ENCODE data around the gene KDM3B. TPM values are rescaled to one million over a fixed set of nuclear protein-coding genes. Genes with fewer than 3 reads are reported as not detected.

The KDM3B gene
- total and polyA plus RNA-seq, 9 of the 15 experiments (the other 6 are each of a cell fraction or from before 2014, with no cell fraction given), result 13.8 to 62.8 (median 41.9) TPM

- TF ChIP-seq TARDBP (IDR thresholded peaks at IDR 0.05), result no peak
- TF ChIP-seq ZKSCAN1 (IDR thresholded peaks at IDR 0.05; ENCODE audit: low read depth, low read length), result peak; percentile 72; the same call in 1 of the 2 replicates
- TF ChIP-seq, protein P1, sequence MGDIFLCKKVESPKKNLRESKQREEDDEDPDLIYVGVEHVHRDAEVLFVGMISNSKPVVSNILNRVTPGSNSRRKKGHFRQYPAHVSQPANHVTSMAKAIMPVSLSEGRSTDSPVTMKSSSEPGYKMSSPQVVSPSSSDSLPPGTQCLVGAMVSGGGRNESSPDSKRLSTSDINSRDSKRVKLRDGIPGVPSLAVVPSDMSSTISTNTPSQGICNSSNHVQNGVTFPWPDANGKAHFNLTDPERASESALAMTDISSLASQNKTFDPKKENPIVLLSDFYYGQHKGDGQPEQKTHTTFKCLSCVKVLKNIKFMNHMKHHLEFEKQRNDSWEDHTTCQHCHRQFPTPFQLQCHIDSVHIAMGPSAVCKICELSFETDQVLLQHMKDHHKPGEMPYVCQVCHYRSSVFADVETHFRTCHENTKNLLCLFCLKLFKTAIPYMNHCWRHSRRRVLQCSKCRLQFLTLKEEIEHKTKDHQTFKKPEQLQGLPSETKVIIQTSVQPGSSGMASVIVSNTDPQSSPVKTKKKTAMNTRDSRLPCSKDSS (IDR thresholded peaks at IDR 0.05; ENCODE audit: low read depth, partially characterized antibody), result no peak
- no peak for TF ChIP-seq ESRRB (CRISPR knock-in tag; IDR thresholded peaks at IDR 0.05; ENCODE audit: borderline replicate concordance)
- TF ChIP-seq, protein P2, sequence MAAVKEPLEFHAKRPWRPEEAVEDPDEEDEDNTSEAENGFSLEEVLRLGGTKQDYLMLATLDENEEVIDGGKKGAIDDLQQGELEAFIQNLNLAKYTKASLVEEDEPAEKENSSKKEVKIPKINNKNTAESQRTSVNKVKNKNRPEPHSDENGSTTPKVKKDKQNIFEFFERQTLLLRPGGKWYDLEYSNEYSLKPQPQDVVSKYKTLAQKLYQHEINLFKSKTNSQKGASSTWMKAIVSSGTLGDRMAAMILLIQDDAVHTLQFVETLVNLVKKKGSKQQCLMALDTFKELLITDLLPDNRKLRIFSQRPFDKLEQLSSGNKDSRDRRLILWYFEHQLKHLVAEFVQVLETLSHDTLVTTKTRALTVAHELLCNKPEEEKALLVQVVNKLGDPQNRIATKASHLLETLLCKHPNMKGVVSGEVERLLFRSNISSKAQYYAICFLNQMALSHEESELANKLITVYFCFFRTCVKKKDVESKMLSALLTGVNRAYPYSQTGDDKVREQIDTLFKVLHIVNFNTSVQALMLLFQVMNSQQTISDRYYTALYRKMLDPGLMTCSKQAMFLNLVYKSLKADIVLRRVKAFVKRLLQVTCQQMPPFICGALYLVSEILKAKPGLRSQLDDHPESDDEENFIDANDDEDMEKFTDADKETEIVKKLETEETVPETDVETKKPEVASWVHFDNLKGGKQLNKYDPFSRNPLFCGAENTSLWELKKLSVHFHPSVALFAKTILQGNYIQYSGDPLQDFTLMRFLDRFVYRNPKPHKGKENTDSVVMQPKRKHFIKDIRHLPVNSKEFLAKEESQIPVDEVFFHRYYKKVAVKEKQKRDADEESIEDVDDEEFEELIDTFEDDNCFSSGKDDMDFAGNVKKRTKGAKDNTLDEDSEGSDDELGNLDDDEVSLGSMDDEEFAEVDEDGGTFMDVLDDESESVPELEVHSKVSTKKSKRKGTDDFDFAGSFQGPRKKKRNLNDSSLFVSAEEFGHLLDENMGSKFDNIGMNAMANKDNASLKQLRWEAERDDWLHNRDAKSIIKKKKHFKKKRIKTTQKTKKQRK (IDR thresholded peaks at IDR 0.05; ENCODE audit: borderline replicate concordance, low read depth, low read length), result no peak
- no peak for TF ChIP-seq OTX1 (CRISPR knock-in tag; IDR thresholded peaks at IDR 0.05)
- TF ChIP-seq, protein P3, sequence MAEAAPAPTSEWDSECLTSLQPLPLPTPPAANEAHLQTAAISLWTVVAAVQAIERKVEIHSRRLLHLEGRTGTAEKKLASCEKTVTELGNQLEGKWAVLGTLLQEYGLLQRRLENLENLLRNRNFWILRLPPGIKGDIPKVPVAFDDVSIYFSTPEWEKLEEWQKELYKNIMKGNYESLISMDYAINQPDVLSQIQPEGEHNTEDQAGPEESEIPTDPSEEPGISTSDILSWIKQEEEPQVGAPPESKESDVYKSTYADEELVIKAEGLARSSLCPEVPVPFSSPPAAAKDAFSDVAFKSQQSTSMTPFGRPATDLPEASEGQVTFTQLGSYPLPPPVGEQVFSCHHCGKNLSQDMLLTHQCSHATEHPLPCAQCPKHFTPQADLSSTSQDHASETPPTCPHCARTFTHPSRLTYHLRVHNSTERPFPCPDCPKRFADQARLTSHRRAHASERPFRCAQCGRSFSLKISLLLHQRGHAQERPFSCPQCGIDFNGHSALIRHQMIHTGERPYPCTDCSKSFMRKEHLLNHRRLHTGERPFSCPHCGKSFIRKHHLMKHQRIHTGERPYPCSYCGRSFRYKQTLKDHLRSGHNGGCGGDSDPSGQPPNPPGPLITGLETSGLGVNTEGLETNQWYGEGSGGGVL (CRISPR knock-in tag; IDR thresholded peaks at IDR 0.05), result no peak
- TF ChIP-seq, protein P4, sequence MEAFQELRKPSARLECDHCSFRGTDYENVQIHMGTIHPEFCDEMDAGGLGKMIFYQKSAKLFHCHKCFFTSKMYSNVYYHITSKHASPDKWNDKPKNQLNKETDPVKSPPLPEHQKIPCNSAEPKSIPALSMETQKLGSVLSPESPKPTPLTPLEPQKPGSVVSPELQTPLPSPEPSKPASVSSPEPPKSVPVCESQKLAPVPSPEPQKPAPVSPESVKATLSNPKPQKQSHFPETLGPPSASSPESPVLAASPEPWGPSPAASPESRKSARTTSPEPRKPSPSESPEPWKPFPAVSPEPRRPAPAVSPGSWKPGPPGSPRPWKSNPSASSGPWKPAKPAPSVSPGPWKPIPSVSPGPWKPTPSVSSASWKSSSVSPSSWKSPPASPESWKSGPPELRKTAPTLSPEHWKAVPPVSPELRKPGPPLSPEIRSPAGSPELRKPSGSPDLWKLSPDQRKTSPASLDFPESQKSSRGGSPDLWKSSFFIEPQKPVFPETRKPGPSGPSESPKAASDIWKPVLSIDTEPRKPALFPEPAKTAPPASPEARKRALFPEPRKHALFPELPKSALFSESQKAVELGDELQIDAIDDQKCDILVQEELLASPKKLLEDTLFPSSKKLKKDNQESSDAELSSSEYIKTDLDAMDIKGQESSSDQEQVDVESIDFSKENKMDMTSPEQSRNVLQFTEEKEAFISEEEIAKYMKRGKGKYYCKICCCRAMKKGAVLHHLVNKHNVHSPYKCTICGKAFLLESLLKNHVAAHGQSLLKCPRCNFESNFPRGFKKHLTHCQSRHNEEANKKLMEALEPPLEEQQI (IDR thresholded peaks at IDR 0.05), result peak; percentile 100
- TF ChIP-seq ZFPM2 (CRISPR knock-in tag; IDR thresholded peaks at IDR 0.05), result no peak
- no peak for TF ChIP-seq EP400 (IDR thresholded peaks at IDR 0.05)
- no peak for TF ChIP-seq CREBBP (IDR thresholded peaks at IDR 0.05; ENCODE audit: low read depth, low read length)
- no peak for TF ChIP-seq EZH2 (IDR thresholded peaks at IDR 0.05; ENCODE audit: borderline replicate concordance, low read depth, low read length)
- peak; percentile 71; the same call in 1 of the 2 replicates for TF ChIP-seq ESRRA (IDR thresholded peaks at IDR 0.05; ENCODE audit: borderline replicate concordance, low read depth)
- peak; percentile 40 to 47; a peak in 3 of 4 replicates for TF ChIP-seq RAD21 (CRISPR knock-in tag; conservative IDR thresholded peaks at IDR 0.05 in 1 of 2, IDR thresholded peaks at IDR 0.05 in 1 of 2)
- TF ChIP-seq KDM2B (CRISPR knock-in tag; IDR thresholded peaks at IDR 0.05), result no peak
- TF ChIP-seq ZNF431 (CRISPR knock-in tag; IDR thresholded peaks at IDR 0.05), result no peak
- 0 out of 2 replicates have a peak, but pooled peaks have one; percentile 7 for TF ChIP-seq C11orf30 (IDR thresholded peaks at IDR 0.05; ENCODE audit: low read depth)
- TF ChIP-seq ZNF274 (IDR thresholded peaks at IDR 0.05; ENCODE audit: borderline replicate concordance, low read depth, low read length), result no peak
Observed at GRCh38 chr5:138352071-138352721, at the start of gene KDM3B (continued).
